Ovary (tissue), 9 donors: ENCODE results near the gene MAPK10. TPM values are rescaled to one million over a fixed set of nuclear protein-coding genes. Genes with fewer than 3 reads are reported as not detected.

Experiments
- DNase-seq, 5 donors: peaks; one replicate each; pipeline ENCODE4 v3.0.0-alpha.2; 2019 to 2020
- H3K27ac ChIP-seq, 2 donors: fragments of 200-600 bp; one replicate each; pipeline versions ENCODE4 v1.5.1 to v1.8.0; 2019 to 2022
- H3K27me3 ChIP-seq: fragments of 200-600 bp; one replicate; pipeline ENCODE4 v1.8.0; 2022
- H3K36me3 ChIP-seq: fragments of 200-600 bp; sonication (generic); one replicate; pipeline ENCODE4 v1.5.1; 2019
- H3K4me1 ChIP-seq: one replicate; pipeline ENCODE4 v1.8.1; 2013; ENCODE audit warnings: mild to moderate bottlenecking, moderate library complexity; ENCODE audit not compliant: insufficient read depth
- H3K4me3 ChIP-seq: fragments of 200-600 bp; sonication (generic); one replicate; pipeline ENCODE4 v1.5.1; 2017
- H3K9me3 ChIP-seq, 2 donors: fragments of 200-600 bp in 1 of 2; sonication (generic) in 1 of 2; one replicate each; pipeline versions ENCODE4 v1.5.1 to v1.8.1; 2013 to 2019; ENCODE audit warnings: mild to moderate bottlenecking in 1 of 2, moderate library complexity in 1 of 2
- EP300 ChIP-seq: sonication (generic); formaldehyde crosslinking; IDR thresholded peaks from one replicate; pipeline ENCODE4 v1.6.1; 2017; ENCODE audit warnings: antibody characterized with exemption
- POLR2A ChIP-seq: fragments of 450-650 bp; IDR thresholded peaks from one replicate; pipeline ENCODE4 v1.6.1; 2017; ENCODE audit warnings: antibody characterized with exemption, mild to moderate bottlenecking, moderate library complexity
- WGBS, 3 donors: extraction: QIAGEN DNeasy Blood & Tissue Kit in 1 of 3; methylation state at CpG; one replicate each; pipeline versions ENCODE4 v1.1.5 to v1.1.7; 2013 to 2017; 5-methylcytosine and 5-hydroxymethylcytosine counted together
- intact Hi-C, 4 donors: fragments of 100-400 bp; cut with DNase I; formaldehyde crosslinking; loops; one replicate each; pipeline versions ENCODE4 v1.11.0 to v1.15.1; 2022 to 2023
- polyA plus RNA-seq, 2 donors: library from polyadenylated mRNA; stranded (reverse); fragments of 200-250 nt in 1 of 2; fragments of 350-450 nt in 1 of 2; fragmentation: Illumina TruSeq in 1 of 2; extraction: RNeasy Lipid Tissue Mini Kit (QIAGEN cat#74804) in 1 of 2; gene quantifications; one replicate each; pipeline ENCODE4 v1.2.3, GENCODE V29; 2013 to 2014
- total RNA-seq, 7 donors: library from RNA; depleted of rRNA in 2 of 7; stranded (reverse); fragments of >200 nt in 2 of 7; fragmentation: NEBNext Ultra II Directional in 3 of 7; extraction: Animal tissue kit (Norgen Biotek cat#: 25700) in 3 of 7; gene quantifications; one replicate each; pipeline versions ENCODE4 v1.1.0 to v1.2.4, GENCODE V29; 2016 to 2023
- TF ChIP-seq, protein P1 (sequence below), 3 donors: fragments of 450-650 bp in 2 of 3; fragments of 200-600 bp in 1 of 3; IDR thresholded peaks; one replicate each; pipeline versions ENCODE4 v1.5.1 to v1.8.0; 2016 to 2022; ENCODE audit warnings: antibody characterized with exemption in 3 of 3, mild to moderate bottlenecking in 1 of 3
- donor health status: DM: no; HTN: no; CAD: no; lungs with moderate emphysema.
- donor health status: DM: no; HTN: no; CAD: no.
- donor health status: Bipolar disorder and iron deficiency.
- donor health status: DM: yes; HTN: yes; CAD: no.
- donor health status: DM: no; HTN: no; CAD: no.
- donor health status: DM: yes; HTN: yes; CAD: no.

MAPK10 gene
- total and polyA plus RNA-seq, 9 donors, result 19.3 to 41.6 (median 32.4) TPM

DNA sequence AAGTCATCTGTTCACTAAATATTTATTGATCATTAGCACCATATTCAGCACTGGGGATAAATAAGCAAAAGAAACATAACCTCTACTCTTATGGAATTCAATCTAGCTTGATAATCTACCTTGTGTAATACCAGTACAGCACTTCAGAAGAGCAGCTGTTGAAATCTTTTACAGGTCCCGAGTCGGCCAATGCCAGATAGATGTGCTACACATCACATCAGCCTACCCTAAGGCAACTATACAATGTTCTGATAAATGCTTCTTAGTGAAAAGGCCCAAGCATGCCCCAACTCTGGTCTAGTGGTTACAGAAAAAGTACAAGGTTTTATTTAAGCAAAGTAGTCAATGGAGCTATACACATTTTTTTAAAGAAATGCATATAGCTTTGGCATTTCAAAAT lies 68.7 kb downstream of the MAPK10 start:
- whole genome bisulfite sequencing, 3 donors, result 88 to 99% (median 95%) methylated on average over 2 of the region's 2 CpGs
- TF ChIP-seq EP300 (no peak), POLR2A (no peak)

DNA sequence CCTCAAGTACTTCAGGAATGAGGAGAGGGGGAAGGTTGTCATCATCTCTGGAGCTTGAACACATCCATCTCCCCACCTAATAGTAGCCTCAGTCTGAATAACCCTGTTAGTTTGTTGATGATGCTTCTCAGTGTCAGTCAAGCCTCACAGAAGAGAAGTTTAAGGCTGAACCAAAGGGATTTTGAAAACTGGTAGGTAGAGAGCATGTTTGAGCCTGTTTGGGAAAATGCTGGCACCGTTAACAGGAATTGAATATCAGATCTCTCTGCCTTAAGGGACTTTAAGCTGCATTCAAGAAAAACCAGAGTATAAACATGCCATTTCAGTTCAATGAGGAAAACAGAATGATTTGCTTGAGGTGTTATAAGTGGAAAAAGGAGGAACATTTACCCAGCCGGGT lies 73.1 kb downstream of the MAPK10 start:
- no peak for DNase-seq
- no peak overlapping the region for H3K27ac ChIP-seq
- H3K27me3 ChIP-seq, result no peaks in the 10 kb centered on the region
- intact Hi-C loops, result no loop called here
- H3K4me3 ChIP-seq, result no peak overlapping the region
- WGBS, 3 donors, result 72 to 81% (median 72%) methylated on average over 2 of the region's 2 CpGs
- no peak for TF ChIP-seq POLR2A
- TF ChIP-seq, protein P1, sequence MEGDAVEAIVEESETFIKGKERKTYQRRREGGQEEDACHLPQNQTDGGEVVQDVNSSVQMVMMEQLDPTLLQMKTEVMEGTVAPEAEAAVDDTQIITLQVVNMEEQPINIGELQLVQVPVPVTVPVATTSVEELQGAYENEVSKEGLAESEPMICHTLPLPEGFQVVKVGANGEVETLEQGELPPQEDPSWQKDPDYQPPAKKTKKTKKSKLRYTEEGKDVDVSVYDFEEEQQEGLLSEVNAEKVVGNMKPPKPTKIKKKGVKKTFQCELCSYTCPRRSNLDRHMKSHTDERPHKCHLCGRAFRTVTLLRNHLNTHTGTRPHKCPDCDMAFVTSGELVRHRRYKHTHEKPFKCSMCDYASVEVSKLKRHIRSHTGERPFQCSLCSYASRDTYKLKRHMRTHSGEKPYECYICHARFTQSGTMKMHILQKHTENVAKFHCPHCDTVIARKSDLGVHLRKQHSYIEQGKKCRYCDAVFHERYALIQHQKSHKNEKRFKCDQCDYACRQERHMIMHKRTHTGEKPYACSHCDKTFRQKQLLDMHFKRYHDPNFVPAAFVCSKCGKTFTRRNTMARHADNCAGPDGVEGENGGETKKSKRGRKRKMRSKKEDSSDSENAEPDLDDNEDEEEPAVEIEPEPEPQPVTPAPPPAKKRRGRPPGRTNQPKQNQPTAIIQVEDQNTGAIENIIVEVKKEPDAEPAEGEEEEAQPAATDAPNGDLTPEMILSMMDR (IDR thresholded peaks at IDR 0.05), result no peak
- TF ChIP-seq EP300, result no peak
- H3K9me3 ChIP-seq, result no peaks in the 10 kb centered on the region
- H3K36me3 ChIP-seq, result no peaks in the 10 kb centered on the region
- peaks cover 1% of the 10 kb centered on the region for H3K4me1 ChIP-seq

More for the DNA sequence above, 68.7 kb downstream of the MAPK10 start:
- DNase-seq, result no peak
- no peak overlapping the region for H3K27ac ChIP-seq
- intact Hi-C loops, result no loop called here
- H3K4me3 ChIP-seq, result no peak overlapping the region
- H3K36me3 ChIP-seq, result no peaks in the 10 kb centered on the region
- H3K4me1 ChIP-seq, result no peaks in the 10 kb centered on the region
- no peaks in the 10 kb centered on the region for H3K27me3 ChIP-seq
- H3K9me3 ChIP-seq, result no peaks in the 10 kb centered on the region

DNA sequence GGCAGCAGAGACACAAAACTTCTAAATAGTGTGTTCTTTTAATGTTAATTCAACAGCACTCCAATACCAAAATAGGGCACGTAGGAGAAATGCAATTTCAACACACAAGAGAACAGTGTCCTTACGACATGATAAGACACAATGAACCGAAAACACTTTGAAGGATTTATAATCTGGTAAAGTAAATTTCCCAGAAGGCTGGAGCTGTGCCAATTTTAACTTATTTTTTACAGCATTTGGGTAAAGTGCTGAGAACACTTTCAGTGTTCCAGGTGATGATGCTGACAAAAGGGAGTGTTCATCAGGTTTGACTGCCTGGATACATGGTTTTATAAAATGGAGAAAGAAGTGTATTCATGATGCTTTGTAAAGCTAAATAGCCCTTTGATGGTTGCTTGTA lies 76.5 kb downstream of the MAPK10 start:
- 29 to 41% (median 34%) methylated on average over 3 of the region's 3 CpGs for WGBS, 3 donors
- no peak overlapping the region for H3K27ac ChIP-seq

GRCh38 chr4:86280246-86280645 lies 79.6 kb downstream of the MAPK10 start:
- intact Hi-C loops, result no loop called here
- 93 to 96% (median 94%) methylated on average over 2 of the region's 2 CpGs for WGBS, 3 donors
- Histone ChIP-seq H3K9me3 (no peaks in the 10 kb centered on the region), H3K4me1 (peaks cover 1% of the 10 kb centered on the region), H3K4me3 (no peak overlapping the region), H3K36me3 (no peaks in the 10 kb centered on the region), H3K27me3 (no peaks in the 10 kb centered on the region), H3K27ac (no peak overlapping the region)
- TF ChIP-seq, protein P1 (IDR thresholded peaks at IDR 0.05), result no peak
- TF ChIP-seq POLR2A (no peak), EP300 (no peak)
- no peak for DNase-seq

More for the DNA sequence above, 76.5 kb downstream of the MAPK10 start:
- TF ChIP-seq, protein P1 (IDR thresholded peaks at IDR 0.05), result no peak
- TF ChIP-seq POLR2A (no peak), EP300 (no peak)
- no peak for DNase-seq
- Histone ChIP-seq H3K4me3 (no peak overlapping the region), H3K4me1 (peaks cover 1% of the 10 kb centered on the region), H3K36me3 (no peaks in the 10 kb centered on the region), H3K9me3 (no peaks in the 10 kb centered on the region), H3K27me3 (no peaks in the 10 kb centered on the region)
- intact Hi-C loops, result no loop called here

GRCh38 chr4:86279293-86279960 lies 80.4 kb downstream of the MAPK10 start:
- H3K9me3 ChIP-seq, result no peaks in the 10 kb centered on the region
- no peaks in the 10 kb centered on the region for H3K36me3 ChIP-seq
- H3K4me3 ChIP-seq, result no peak overlapping the region
- H3K27me3 ChIP-seq, result no peaks in the 10 kb centered on the region
- TF ChIP-seq EP300, result no peak
- TF ChIP-seq POLR2A, result no peak
- TF ChIP-seq, protein P1 (IDR thresholded peaks at IDR 0.05), result no peak
- intact Hi-C loops, result no loop called here
- DNase-seq, result no peak
- H3K27ac ChIP-seq, result no peak overlapping the region
- WGBS, 3 donors, result 90 to 94% (median 92%) methylated on average over 5 of the region's 5 CpGs
- H3K4me1 ChIP-seq, result peaks cover 1% of the 10 kb centered on the region
